HG03045 (cell line): ENCODE data around the gene TPBG.
A peak's percentile ranks its signal among the peaks of the same experiment; 100 is the strongest.

Source experiments
- ATAC-seq: cut with Tn5 transposase; IDR thresholded peaks from one replicate; pipeline ENCODE4 v1.9.1; 2021; ENCODE audit warnings: mild to moderate bottlenecking, moderate library complexity; ENCODE audit not compliant: unreplicated experiment

Gene TPBG

DNA sequence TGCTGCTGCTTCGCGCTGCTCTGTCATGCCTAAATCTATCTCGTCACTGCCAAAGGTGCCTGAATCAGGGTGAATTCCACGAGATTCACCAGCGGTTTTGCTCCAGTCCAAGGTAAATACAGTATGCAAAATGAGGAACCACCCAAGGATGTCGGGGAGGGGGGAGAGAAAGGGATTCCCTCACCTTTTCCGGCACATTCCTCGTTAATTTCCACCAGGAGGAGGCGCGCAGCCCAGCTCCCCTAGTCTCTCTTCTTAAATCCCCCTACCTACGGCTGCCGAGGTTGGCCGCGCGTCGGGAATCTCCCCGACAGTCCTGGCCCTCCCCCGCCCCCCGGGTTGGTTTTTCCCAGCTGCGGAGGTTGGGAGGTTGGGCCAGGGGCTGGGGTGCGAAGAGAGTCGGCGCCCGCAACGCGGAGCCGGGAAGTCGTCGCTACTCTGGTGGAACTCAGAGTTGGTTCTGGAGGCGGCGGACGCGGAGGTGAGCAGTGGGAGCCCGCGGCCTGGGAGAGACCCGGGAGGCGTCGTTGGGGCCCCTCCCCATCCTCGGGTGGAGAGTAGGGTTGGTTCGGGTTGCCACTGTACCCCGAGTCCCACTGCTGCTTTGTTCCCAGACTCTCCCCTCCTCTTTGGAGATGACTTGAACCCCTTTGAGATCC, at the start of gene TPBG:
Gene TPBG (plus strand): TSS at position 390 of the 659 bp plus-strand sequence. CDS start 1,145 bp downstream, outside the sequence.
- peak; percentile 58 for ATAC-seq

- ATAC-seq, result no peak
Observed at GRCh38 chr6:82322386-82322785, 41.2 kb upstream of the TPBG start.

DNA sequence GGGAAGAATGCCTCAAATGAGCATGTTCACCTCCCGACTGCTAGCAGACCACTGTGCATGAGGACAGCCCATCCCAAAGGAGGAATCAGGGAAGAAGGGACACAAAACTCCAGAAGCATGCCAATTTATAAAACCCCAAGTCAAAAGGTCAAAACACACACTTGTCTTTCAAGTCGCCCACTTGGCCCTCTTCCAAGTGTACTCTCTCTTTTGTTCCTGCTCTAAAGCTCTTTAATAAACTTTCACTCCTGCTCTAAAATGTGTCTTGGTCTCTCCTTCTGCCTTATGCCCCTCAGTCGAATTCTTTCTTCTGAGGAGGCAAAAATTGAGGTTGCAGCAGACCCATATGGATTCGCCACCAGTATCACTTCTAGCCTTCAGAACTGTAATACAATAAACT, 33.9 kb upstream of the TPBG start:
- no peak for ATAC-seq

- ATAC-seq, result no peak
Observed at GRCh38 chr6:82330171-82330804, 33.3 kb upstream of the TPBG start.

GRCh38 chr6:82331031-82331773, 32.4 kb upstream of the TPBG start:
- no peak for ATAC-seq

DNA sequence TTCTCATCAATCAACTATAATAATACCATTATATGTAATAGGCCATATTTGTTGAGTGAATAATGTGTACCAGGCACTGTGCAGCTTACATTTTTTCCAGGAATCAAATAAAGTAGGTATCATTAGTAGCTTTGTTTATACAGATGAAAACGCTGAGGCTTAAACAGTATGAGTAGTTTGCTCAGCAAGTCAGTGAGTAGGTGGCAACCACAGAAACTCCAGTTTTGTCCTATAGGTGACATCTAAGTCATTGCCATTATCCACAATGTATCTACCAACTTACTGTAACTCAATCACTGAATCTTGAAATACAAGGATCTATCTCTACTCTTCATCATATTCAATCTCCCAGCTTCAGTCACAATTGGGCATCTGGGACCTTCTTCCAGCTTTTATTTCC, 29.8 kb upstream of the TPBG start:
- ATAC-seq, result no peak

- ATAC-seq, result no peak
Observed at GRCh38 chr6:82337688-82338257, 25.8 kb upstream of the TPBG start.

DNA sequence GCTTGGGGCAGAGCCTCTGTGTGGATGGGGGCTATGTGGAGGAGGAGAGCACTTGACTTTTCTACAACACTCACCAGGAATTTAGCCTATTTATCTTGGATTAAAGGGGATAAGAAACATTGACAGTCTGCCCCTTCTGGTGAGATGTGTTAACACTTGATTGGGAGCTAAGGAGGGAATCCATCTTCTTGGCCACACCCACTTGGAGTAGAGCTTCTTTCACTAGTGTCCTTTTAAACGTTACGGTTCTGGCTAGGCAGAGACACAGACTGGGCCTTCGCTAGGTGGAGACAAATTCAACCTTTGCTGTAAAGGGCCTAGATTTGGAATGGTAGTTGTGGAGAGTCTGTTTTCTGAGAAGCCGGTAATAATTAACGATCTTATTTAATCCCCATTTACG, 15.5 kb upstream of the TPBG start:
- no peak for ATAC-seq

DNA sequence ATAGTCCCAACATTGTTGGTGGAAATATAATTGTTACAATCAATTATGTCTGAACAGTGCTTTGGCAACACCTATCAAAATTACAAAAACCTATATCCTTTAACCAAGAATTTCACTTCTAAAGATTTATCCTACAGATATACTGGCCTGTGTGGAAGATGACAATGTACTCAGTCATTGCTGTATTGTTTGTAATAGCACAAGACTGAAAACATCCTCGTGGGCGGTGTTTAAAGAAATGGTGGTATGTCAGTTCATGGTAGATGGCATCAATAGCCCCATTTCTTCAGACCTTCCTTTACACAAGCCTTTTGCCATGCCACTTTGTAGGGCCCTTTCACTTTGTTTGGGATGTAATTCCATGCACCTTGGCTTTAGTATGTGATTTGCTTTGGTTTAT, 9.8 kb upstream of the TPBG start:
- ATAC-seq, result no peak

- ATAC-seq, result no peak
Observed at GRCh38 chr6:82360552-82360951, 3.1 kb upstream of the TPBG start.

GRCh38 chr6:82361631-82362030, 2.0 kb upstream of the TPBG start:
- no peak for ATAC-seq

GRCh38 chr6:82362144-82362543, 1.5 kb upstream of the TPBG start:
- no peak for ATAC-seq

DNA sequence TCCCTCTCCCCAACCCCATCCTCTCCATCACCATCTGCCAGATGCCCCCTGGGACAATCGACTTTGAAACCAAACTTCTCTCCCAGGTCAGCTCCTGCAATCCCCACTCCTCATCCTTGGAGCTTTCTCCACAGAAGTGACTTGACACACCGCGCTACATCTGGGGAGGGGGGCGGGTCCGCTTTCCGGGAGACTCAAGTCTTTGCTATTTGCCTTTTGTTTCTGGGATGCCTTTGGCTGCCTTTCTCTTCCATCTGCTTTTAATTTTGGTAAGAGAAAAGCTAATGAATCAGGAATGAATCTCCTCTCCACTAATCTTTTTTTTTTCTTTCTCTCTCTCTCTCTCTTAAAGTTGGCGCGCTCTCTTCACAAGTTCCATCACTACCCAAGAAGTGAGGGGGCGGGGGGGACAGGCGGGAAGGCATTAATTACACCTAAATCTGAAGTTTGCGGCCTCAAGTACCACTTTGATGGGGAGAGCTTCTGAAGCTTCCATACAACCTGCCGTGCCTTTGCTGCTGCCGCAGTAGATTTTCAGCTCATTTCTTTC, 664 bp upstream of the TPBG start:
- ATAC-seq, result no peak

DNA sequence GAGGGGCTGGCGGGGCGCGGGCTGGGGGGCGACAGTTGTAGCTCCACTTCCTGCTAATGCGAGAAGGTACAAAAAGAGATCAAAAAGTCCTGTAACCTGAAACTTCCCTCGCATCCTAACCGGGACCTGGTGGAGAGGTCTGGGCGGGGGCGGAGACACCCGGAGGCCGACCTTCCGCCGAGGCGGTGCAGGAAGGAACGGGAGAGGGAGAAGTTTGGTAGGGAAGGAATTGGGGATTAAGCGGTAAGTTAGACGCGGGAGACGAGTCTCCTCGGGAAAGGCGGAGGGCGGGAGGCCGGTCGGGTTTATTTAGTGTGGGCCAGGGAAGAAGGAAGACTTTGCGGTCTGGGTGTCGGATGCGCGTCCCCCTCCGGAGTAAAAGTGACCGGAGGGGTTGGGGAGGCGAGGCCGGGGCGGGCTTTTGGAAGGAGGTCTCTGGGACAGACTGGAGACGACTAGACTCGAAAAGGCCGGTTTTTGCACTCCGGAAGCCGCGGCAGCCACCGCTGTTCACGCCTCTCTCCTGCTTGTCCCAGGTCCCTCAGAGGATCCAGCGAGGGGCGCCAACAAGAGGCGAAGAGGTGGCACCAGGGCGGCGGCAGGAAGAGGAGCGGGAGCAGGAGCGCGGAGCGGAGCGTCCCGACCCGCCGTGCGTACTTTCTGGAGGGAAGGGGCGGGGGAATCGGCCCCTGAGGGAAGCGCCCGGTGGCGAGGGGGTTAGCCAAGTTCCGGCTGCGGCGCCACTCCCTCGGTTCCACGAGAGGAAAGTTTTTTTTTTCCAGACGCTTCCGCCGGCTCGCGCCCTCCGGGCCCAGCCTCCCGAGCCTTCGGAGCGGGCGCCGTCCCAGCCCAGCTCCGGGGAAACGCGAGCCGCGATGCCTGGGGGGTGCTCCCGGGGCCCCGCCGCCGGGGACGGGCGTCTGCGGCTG, 734 bp downstream of the TPBG start:
- ATAC-seq, result peak; percentile 34

- no peak for ATAC-seq
Observed at GRCh38 chr6:82365016-82365795, 1.6 kb downstream of the TPBG start.

DNA sequence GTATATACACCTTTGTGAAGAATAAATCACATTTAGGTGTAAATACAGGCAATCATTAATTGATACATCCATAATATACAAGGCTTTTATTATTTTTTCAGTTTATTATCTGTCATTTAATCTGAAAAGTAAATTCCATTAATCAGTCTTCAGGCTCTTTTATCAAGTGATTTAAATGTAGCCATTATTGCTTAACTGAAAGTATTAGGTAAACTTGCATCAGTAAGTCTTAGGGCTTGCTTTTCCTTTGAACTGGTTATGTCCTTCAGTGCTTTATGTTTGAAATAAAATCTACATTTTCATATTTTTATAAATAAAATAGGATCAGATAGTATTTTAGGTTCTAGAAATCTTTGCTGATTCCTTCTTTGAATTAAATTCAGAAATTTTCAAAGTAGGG, 4.1 kb downstream of the TPBG start:
- no peak for ATAC-seq

DNA sequence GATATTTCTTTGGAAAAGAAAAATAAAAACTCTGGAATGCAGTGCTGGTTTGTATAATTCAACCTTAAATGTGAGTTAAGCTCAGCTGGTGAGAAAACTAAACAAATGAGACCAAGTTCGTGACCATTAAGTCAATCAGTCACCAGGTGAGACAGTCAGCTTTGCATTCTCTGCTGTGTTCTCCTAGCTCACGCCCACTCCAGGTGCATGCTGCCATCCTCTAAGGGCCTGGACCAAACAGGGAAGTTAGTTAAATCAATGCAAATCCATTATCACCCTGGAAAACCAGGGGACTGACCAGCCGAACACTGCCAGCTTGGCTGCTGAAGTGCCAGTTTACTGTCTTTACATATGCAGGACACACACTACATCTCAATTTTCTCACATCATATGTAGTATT, 7.2 kb downstream of the TPBG start:
- no peak for ATAC-seq

DNA sequence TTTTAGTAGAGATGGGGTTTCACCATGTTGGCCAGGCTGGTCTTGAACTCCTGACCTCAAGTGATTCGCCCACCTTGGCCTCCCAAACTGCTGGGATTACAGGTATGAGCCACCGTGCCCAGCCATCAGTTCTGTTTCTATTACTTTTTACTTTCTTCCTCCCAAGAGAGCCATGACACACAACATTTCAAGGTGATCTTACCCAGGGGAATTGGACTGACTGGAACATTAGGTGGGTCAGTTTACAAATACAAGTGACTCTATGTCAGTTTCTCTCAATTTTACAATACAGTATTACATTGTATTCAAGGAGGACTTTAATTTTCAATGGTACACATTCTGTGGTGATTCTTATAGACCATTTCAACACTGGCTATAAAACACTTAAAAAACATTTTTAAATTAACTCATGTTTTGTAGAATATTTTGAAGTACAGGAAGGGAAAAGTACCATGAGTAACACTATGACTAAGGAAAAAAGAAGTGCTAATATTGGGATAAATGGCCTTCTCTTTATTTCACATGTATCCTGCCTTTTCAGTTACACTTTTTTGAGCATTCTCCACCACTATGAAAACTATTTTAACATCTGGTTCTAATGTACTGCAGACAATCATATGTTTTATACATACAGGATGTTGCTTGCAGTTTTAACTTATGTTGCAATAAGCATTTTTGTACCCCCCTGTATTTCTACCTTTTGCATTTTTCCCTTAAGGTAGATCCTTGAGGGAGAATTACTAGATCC, 8.4 kb downstream of the TPBG start:
- no peak for ATAC-seq

DNA sequence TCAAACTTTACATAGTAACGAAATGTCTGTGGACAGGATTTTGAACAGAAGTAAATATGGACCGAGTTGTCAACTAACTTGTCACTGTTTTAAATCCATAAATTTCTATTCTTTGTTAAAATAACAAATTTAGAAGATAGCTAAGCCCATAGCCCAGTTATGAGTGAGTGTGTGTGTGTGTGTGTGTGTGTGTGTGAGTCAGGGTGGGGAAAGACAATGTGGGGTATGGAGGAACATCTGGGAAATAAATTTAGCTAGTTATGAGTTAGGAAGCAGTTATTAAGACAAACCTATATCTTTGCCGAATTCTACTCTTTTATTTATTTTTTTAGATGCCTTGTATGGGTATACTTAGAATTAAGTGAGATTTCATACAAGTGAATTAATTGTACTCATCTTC, 9.0 kb downstream of the TPBG start:
- ATAC-seq, result no peak
